Measurements from ENCODE around the gene UBAC2. TPM values are rescaled to one million over a fixed set of nuclear protein-coding genes. Genes with fewer than 3 reads are reported as not detected.

Gene UBAC2
- total and polyA plus RNA-seq, 4 experiments from 2014 or later: 88.4 to 161 (median 101) TPM

DNA sequence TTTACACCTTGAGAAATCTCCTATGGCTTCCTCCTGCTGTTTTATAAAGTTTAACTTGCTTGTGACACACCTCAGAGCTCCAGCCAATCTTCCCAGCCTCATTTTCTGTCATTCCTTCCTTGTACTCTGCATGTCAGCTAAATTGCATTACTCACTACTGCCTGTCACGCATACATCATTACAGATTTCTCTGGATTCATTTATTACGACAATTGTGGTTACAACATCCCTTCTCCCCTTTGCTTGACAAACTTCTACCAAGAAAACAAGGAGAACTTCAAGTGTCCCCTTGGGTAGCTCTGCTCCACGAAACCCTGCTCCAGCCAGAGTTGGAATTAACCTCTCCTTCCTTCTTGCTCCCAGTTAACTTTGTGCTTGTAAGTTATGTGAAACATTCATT is 79.5 kb downstream of the UBAC2 start:
- Mint-ChIP-seq H3K36me3 (peaks cover 29 to 31% of the 10 kb centered on the region in 2 donors), H3K4me1 (peaks cover 77 to 99% (median 89%) of the 10 kb centered on the region in 4 donors), H3K27me3 (no peaks in the 10 kb centered on the region), H3K9me3 (no peaks in the 10 kb centered on the region), H3K4me3 (peak overlapping the region in 5 of 8 donors; percentile 10 to 91 (median 49)), H3K27ac (peak overlapping the region; percentile 84 to 100 (median 97))
- no peaks in the 10 kb centered on the region for H3K27me3 ChIP-seq (ENCODE audit: insufficient read depth, low read length)
- no peaks in the 10 kb centered on the region for H3K36me3 ChIP-seq (ENCODE audit: insufficient read depth, low read length)
- ChIA-PET POLR2A (ENCODE audit: partially characterized antibody) (interaction anchor here (0.5 to 10.2 kb wide), 11 partner anchors 8 to 102 kb away, joined by 3 to 406 read pairs (median 4); partner anchors contain the start of gene GPR183), CTCF (ENCODE audit: partially characterized antibody) (interaction anchor here (0.9 to 12.4 kb wide), 10 partner anchors 9 to 157 kb away, joined by 3 to 139 read pairs (median 4); no protein-coding TSS in a partner anchor)
- H3K4me3 ChIP-seq (ENCODE audit: low read length in 2 of 2): no peak overlapping the region
- DNase-seq: no peak
- no peaks in the 10 kb centered on the region for H3K9me3 ChIP-seq (ENCODE audit: control insufficient read depth in 1 of 2, low read length in 2 of 2)
- H3K4me1 ChIP-seq (ENCODE audit: insufficient read depth, low read length): peaks cover 96% of the 10 kb centered on the region
- H3K27ac ChIP-seq (ENCODE audit: low read depth, low read length): peak overlapping the region; percentile 8
- intact Hi-C loops (cut with micrococcal nuclease): loop anchor here (10.0 kb wide), 1 partner anchor 325 kb away; the partner anchor contains the start of gene CLYBL

DNA sequence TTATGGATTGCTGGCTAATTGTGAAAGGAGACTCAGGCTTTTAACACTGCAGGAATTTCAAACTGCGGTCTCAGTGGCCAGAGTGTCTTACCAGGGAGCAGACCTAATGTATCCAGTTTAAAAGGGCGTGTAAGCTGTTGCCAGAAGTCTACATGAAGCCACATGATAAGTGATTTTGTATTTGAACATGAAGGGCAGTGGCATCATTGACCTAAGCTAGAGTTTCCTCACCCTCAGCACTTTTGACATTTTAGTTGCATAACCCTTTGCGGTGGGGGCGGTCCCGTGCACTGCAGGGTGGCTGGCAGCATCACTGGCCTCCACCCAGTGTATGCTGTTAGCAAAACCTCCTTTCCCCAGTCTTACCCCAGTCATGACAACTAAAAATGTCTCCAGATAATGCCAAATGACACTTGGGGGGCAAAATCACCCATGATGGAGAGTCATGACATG is 81.2 kb downstream of the UBAC2 start:
- ChIA-PET CTCF (ENCODE audit: partially characterized antibody) (interaction anchor here (1.0 to 12.4 kb wide), 14 partner anchors 11 to 155 kb away, joined by 3 to 139 read pairs (median 4); partner anchors contain the start of gene UBAC2), POLR2A (ENCODE audit: partially characterized antibody) (interaction anchor here (0.7 to 10.2 kb wide), 25 partner anchors 10 to 155 kb away, joined by 3 to 406 read pairs (median 4); partner anchors contain the start of genes GPR183 and UBAC2)
- peak overlapping the region in 1 of 2 donors; percentile 16 for H3K4me3 ChIP-seq (ENCODE audit: low read length in 2 of 2)
- H3K4me3 Mint-ChIP-seq: peak overlapping the region; percentile 67 to 92 (median 82)
- no peaks in the 10 kb centered on the region for H3K27me3 ChIP-seq (ENCODE audit: insufficient read depth, low read length)
- H3K27me3 Mint-ChIP-seq: no peaks in the 10 kb centered on the region
- H3K9me3 ChIP-seq (ENCODE audit: control insufficient read depth in 1 of 2, low read length in 2 of 2): no peaks in the 10 kb centered on the region
- H3K4me1 ChIP-seq (ENCODE audit: insufficient read depth, low read length): peaks cover 96% of the 10 kb centered on the region
- H3K9me3 Mint-ChIP-seq: no peaks in the 10 kb centered on the region
- peak overlapping the region; percentile 88 to 100 (median 99) for H3K27ac Mint-ChIP-seq
- H3K36me3 Mint-ChIP-seq: peaks cover 27 to 32% of the 10 kb centered on the region in 2 donors
- peak; percentile 65 to 79 (median 74) for DNase-seq
- no peaks in the 10 kb centered on the region for H3K36me3 ChIP-seq (ENCODE audit: insufficient read depth, low read length)
- peak overlapping the region; percentile 66 for H3K27ac ChIP-seq (ENCODE audit: low read depth, low read length)
- intact Hi-C loops (cut with micrococcal nuclease): loop anchor here (1.0 to 10.0 kb wide), 6 partner anchors 10 to 323 kb away; partner anchors contain the start of gene CLYBL
- H3K4me1 Mint-ChIP-seq: peaks cover 77 to 99% (median 88%) of the 10 kb centered on the region in 4 donors

DNA sequence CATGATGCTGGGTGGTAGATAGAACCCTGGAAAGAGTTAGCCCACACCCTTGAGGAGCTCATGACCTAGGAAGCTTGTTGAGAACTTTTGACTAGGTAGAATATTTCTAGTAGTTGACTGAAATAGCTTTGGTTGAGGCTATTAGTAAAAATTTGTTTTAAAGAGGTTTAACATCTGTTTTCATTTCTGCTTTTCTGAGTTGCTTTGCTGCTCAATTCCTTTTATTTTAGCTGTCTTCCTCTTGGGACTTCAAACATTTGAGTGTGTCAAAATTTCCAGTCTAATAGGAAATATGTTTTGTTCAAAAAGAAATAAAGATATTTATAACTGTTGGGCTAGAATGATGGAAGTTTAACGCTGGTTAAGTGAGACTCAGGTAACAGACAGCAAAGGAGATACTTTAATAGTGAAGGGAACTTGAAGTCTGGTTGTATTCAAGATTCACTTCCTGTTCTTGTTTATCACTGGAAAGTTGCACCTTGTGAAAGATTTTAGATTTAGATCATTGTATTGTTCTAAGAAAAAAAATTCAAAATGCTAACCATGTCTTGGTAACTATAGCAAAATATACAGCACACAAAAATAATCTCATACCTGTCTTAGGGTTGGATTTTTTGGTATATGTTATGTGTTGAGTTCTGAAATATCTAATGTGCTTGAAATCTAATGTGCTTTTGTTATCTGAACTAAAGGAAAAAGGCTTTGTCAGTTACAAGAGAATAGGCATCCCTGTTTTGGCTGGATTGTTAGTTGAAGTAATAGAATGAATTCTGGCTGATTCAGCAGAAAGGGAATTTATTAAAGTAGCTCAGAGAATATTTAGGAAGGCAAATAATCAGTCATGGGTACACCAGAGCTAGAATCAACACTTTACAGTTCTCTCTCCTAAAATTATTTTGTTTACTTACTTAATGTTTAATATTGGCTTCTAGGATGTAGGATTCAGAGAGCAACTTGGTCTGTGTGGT is 81.9 kb downstream of the UBAC2 start:
- peaks cover 100% of the 10 kb centered on the region for H3K4me1 ChIP-seq (ENCODE audit: insufficient read depth, low read length)
- Mint-ChIP-seq H3K27ac (peak overlapping the region; percentile 88 to 100 (median 99)), H3K4me1 (peaks cover 78 to 100% (median 89%) of the 10 kb centered on the region in 4 donors), H3K9me3 (no peaks in the 10 kb centered on the region), H3K4me3 (peak overlapping the region; percentile 67 to 92 (median 82)), H3K27me3 (no peaks in the 10 kb centered on the region), H3K36me3 (peaks cover 24 to 35% of the 10 kb centered on the region in 2 donors)
- intact Hi-C loops (cut with micrococcal nuclease): loop anchor here (1.0 to 10.0 kb wide), 6 partner anchors 10 to 322 kb away; partner anchors contain the start of gene CLYBL
- H3K9me3 ChIP-seq (ENCODE audit: control insufficient read depth in 1 of 2, low read length in 2 of 2): no peaks in the 10 kb centered on the region
- CTCF ChIA-PET (ENCODE audit: partially characterized antibody): interaction anchor here (1.0 to 12.4 kb wide), 16 partner anchors 10 to 154 kb away, joined by 3 to 139 read pairs (median 4); partner anchors contain the start of gene UBAC2
- no peaks in the 10 kb centered on the region for H3K36me3 ChIP-seq (ENCODE audit: insufficient read depth, low read length)
- no peaks in the 10 kb centered on the region for H3K27me3 ChIP-seq (ENCODE audit: insufficient read depth, low read length)
- peak overlapping the region in 1 of 2 donors; percentile 16 for H3K4me3 ChIP-seq (ENCODE audit: low read length in 2 of 2)
- peak overlapping the region; percentile 66 for H3K27ac ChIP-seq (ENCODE audit: low read depth, low read length)
- peak in 4 of 5 donors; percentile 57 to 73 (median 72) for DNase-seq
- POLR2A ChIA-PET (ENCODE audit: partially characterized antibody): interaction anchor here (0.7 to 10.2 kb wide), 28 partner anchors 11 to 195 kb away, joined by 3 to 406 read pairs (median 4); partner anchors contain the start of genes GPR183 and UBAC2

DNA sequence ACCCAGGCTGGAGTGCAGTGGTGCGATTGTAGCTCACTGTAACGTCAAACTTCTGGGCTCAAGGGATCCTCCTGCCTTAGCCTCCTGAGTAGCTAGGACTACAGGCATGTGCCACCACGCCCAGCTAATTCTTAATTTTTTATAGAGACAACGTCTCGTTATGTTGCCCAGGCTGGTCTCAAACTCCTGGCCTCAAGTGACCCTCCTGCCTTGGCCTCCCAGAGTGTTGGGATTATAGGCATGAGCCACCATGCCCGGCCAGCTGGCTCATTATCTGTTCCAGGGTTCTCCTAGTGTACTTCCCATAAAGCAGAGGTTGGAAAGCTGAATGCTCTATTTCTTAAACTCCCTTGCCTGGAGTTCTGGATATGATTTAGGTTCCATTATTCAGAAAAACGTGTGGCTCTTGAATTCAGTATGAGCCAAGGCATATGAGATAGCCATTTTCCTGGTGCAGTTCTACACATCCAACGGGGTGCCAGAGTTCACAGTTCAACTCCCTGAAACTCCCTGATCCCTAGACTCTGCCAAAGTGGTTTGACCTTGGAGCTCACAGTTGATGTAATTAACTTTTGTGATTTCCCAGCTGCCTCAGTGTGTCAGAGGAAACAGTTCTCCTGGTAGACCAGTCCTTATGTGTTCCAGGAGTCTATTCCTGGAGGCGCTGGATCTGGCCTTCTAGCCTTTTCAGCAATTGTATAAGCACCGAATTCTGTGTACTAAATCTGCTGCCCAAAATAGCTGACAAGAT is 85.0 kb downstream of the UBAC2 start:
- POLR2A ChIA-PET (ENCODE audit: partially characterized antibody): interaction anchor here (0.8 to 10.2 kb wide), 10 partner anchors 9 to 216 kb away, joined by 3 to 406 read pairs (median 5); partner anchors contain the start of genes GPR18, GPR183 and TM9SF2
- CTCF ChIA-PET (ENCODE audit: partially characterized antibody): interaction anchor here (0.5 to 12.4 kb wide), 15 partner anchors 9 to 151 kb away, joined by 3 to 139 read pairs (median 4); partner anchors contain the start of genes GPR18, GPR183 and UBAC2
- Histone ChIP-seq H3K9me3 (ENCODE audit: control insufficient read depth in 1 of 2, low read length in 2 of 2) (no peaks in the 10 kb centered on the region), H3K27me3 (ENCODE audit: insufficient read depth, low read length) (no peaks in the 10 kb centered on the region), H3K4me1 (ENCODE audit: insufficient read depth, low read length) (peaks cover 100% of the 10 kb centered on the region), H3K4me3 (ENCODE audit: low read length in 2 of 2) (no peak overlapping the region), H3K36me3 (ENCODE audit: insufficient read depth, low read length) (no peaks in the 10 kb centered on the region), H3K27ac (ENCODE audit: low read depth, low read length) (peak overlapping the region; percentile 28)
- Mint-ChIP-seq H3K27me3 (no peaks in the 10 kb centered on the region), H3K36me3 (peaks cover 2 to 38% of the 10 kb centered on the region in 2 donors), H3K4me1 (peaks cover 75 to 100% (median 88%) of the 10 kb centered on the region in 4 donors), H3K4me3 (peak overlapping the region in 7 of 8 donors; percentile 6 to 68 (median 43)), H3K9me3 (no peaks in the 10 kb centered on the region), H3K27ac (peak overlapping the region; percentile 32 to 96 (median 85))
- intact Hi-C loops (cut with micrococcal nuclease): loop anchor here (10.0 kb wide), 1 partner anchor 319 kb away; the partner anchor contains the start of gene CLYBL
- DNase-seq: no peak

DNA sequence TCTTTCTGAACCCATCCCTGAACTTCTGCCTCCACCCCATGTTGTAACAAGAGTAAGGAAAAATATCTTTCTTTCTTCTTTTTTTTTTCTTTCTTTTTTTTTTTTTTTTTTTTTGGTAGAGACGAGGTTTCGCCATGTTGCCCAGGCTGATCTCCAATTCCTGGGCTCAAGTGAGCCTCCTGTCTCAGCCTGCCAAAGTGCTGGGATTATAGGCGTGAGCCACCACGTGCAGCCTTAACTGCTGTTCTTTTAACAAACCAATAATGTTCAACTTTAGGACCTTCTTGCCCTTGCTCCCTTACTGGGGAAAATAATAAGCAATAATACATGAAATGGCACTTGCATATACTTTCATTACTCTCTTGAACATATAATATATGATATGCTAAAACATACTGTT is 86.9 kb downstream of the UBAC2 start:
- H3K36me3 Mint-ChIP-seq: peaks cover 0 to 38% of the 10 kb centered on the region in 2 donors
- H3K36me3 ChIP-seq (ENCODE audit: insufficient read depth, low read length): peaks cover under 1% of the 10 kb centered on the region
- DNase-seq: no peak
- peak overlapping the region in 7 of 8 donors; percentile 34 to 84 (median 72) for H3K4me3 Mint-ChIP-seq
- ChIA-PET POLR2A (ENCODE audit: partially characterized antibody) (interaction anchor here (1.0 to 10.2 kb wide), 8 partner anchors 9 to 69 kb away, joined by 3 to 406 read pairs (median 10); partner anchors contain the start of gene GPR183), CTCF (ENCODE audit: partially characterized antibody) (interaction anchor here (1.2 to 12.4 kb wide), 4 partner anchors 15 to 149 kb away, joined by 3 to 139 read pairs (median 14); no protein-coding TSS in a partner anchor)
- no peaks in the 10 kb centered on the region for H3K27me3 Mint-ChIP-seq
- no peaks in the 10 kb centered on the region for H3K9me3 ChIP-seq (ENCODE audit: control insufficient read depth in 1 of 2, low read length in 2 of 2)
- no peak overlapping the region for H3K4me3 ChIP-seq (ENCODE audit: low read length in 2 of 2)
- H3K27ac ChIP-seq (ENCODE audit: low read depth, low read length): peak overlapping the region; percentile 18
- peaks cover 67 to 100% (median 82%) of the 10 kb centered on the region in 4 donors for H3K4me1 Mint-ChIP-seq
- peaks cover 95% of the 10 kb centered on the region for H3K4me1 ChIP-seq (ENCODE audit: insufficient read depth, low read length)
- intact Hi-C loops (cut with micrococcal nuclease): loop anchor here (1.0 to 10.0 kb wide), 2 partner anchors 12 to 317 kb away; partner anchors contain the start of gene CLYBL
- H3K27ac Mint-ChIP-seq: peak overlapping the region; percentile 85 to 95 (median 89)
- no peaks in the 10 kb centered on the region for H3K9me3 Mint-ChIP-seq
- H3K27me3 ChIP-seq (ENCODE audit: insufficient read depth, low read length): no peaks in the 10 kb centered on the region

DNA sequence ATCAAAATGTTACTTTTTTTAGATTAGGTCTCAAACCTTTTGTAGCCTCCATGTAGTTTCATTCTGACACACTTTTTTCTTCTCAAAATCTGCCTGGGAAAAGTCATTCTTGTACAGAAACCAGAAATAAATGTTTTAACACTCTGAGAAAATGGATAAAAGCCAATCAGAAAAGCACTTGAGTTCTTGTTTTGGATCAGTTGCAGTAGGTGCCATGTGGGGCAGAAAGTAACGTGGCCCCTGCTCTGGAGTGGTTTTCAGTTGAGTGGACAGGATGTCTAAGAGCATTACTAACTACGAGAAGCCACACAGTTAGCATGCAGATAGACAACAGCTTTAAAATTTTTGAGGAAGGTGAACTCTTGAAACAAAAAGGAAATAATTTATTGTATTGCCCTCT is 87.4 kb downstream of the UBAC2 start:
- H3K27me3 Mint-ChIP-seq: no peaks in the 10 kb centered on the region
- H3K27me3 ChIP-seq (ENCODE audit: insufficient read depth, low read length): no peaks in the 10 kb centered on the region
- peak overlapping the region; percentile 18 for H3K27ac ChIP-seq (ENCODE audit: low read depth, low read length)
- peak overlapping the region; percentile 88 to 95 (median 89) for H3K27ac Mint-ChIP-seq
- no peak overlapping the region for H3K4me3 ChIP-seq (ENCODE audit: low read length in 2 of 2)
- peaks cover 6% of the 10 kb centered on the region for H3K36me3 ChIP-seq (ENCODE audit: insufficient read depth, low read length)
- H3K36me3 Mint-ChIP-seq: peaks cover 4 to 39% of the 10 kb centered on the region in 2 donors
- intact Hi-C loops (cut with micrococcal nuclease): loop anchor here (10.0 kb wide), 1 partner anchor 317 kb away; the partner anchor contains the start of gene CLYBL
- peaks cover 65 to 100% (median 81%) of the 10 kb centered on the region in 4 donors for H3K4me1 Mint-ChIP-seq
- DNase-seq: no peak
- H3K9me3 Mint-ChIP-seq: no peaks in the 10 kb centered on the region
- peak overlapping the region; percentile 33 to 84 (median 60) for H3K4me3 Mint-ChIP-seq
- CTCF ChIA-PET (ENCODE audit: partially characterized antibody): interaction anchor here (1.1 to 12.4 kb wide), 6 partner anchors 10 to 148 kb away, joined by 3 to 139 read pairs (median 8); no protein-coding TSS in a partner anchor
- H3K4me1 ChIP-seq (ENCODE audit: insufficient read depth, low read length): peaks cover 95% of the 10 kb centered on the region
- H3K9me3 ChIP-seq (ENCODE audit: control insufficient read depth in 1 of 2, low read length in 2 of 2): no peaks in the 10 kb centered on the region
- POLR2A ChIA-PET (ENCODE audit: partially characterized antibody): interaction anchor here (0.9 to 8.2 kb wide), 13 partner anchors 8 to 147 kb away, joined by 3 to 159 read pairs (median 7); partner anchors contain the start of gene GPR183

All from CD4-positive, alpha-beta memory T cell (primary cell).